Measurements from ENCODE around the gene MYBBP1A.

MYBBP1A gene

GRCh38 chr17:4509401-4509800, 45.8 kb downstream of the MYBBP1A start:
- TF ChIP-seq YY1 (IDR thresholded peaks at IDR 0.05; ENCODE audit: low read depth) = no peak
- TF ChIP-seq EGR1 (IDR thresholded peaks at IDR 0.05) = 0 out of 2 replicates have a peak, but pooled peaks have one; percentile 21

- TF ChIP-seq TEAD4 (IDR thresholded peaks at IDR 0.05) (no peak), RAD21 (IDR thresholded peaks at IDR 0.05; ENCODE audit: low read depth) (no peak), EP300 (IDR thresholded peaks at IDR 0.05; ENCODE audit: borderline replicate concordance) (no peak), TAF1 (IDR thresholded peaks at IDR 0.05; ENCODE audit: low read depth) (no peak), CEBPB (IDR thresholded peaks at IDR 0.05) (no peak), NFIC (IDR thresholded peaks at IDR 0.05) (no peak), MAX (IDR thresholded peaks at IDR 0.05) (no peak), ZBTB7A (IDR thresholded peaks at IDR 0.05; ENCODE audit: low read depth) (no peak), CREB1 (IDR thresholded peaks at IDR 0.05; ENCODE audit: low read depth) (no peak), TCF12 (IDR thresholded peaks at IDR 0.05; ENCODE audit: low read depth) (no peak), FOXM1 (IDR thresholded peaks at IDR 0.05; ENCODE audit: borderline replicate concordance, low read depth) (no peak), YY1 (IDR thresholded peaks at IDR 0.05; ENCODE audit: low read depth) (no peak), REST (IDR thresholded peaks at IDR 0.05; ENCODE audit: low read depth) (no peak), EGR1 (IDR thresholded peaks at IDR 0.05) (no peak), USF1 (IDR thresholded peaks at IDR 0.05) (no peak)
Observed at GRCh38 chr17:4508207-4508606, 47.0 kb downstream of the MYBBP1A start.

- TF ChIP-seq RAD21 (IDR thresholded peaks at IDR 0.05; ENCODE audit: low read depth) = no peak
- TF ChIP-seq TCF12 (IDR thresholded peaks at IDR 0.05; ENCODE audit: low read depth) = no peak
- no peak for TF ChIP-seq EGR1 (IDR thresholded peaks at IDR 0.05)
- TF ChIP-seq YY1 (IDR thresholded peaks at IDR 0.05; ENCODE audit: low read depth) = no peak
- no peak for TF ChIP-seq REST (IDR thresholded peaks at IDR 0.05; ENCODE audit: low read depth)
Observed at GRCh38 chr17:4507361-4508111, 47.6 kb downstream of the MYBBP1A start.

- TF ChIP-seq NFIC (IDR thresholded peaks at IDR 0.05) = no peak
- no peak for TF ChIP-seq MAX (IDR thresholded peaks at IDR 0.05)
- TF ChIP-seq YY1 (IDR thresholded peaks at IDR 0.05; ENCODE audit: low read depth) = no peak
- TF ChIP-seq EP300 (IDR thresholded peaks at IDR 0.05; ENCODE audit: borderline replicate concordance) = no peak
- no peak for TF ChIP-seq USF1 (IDR thresholded peaks at IDR 0.05)
- no peak for TF ChIP-seq TEAD4 (IDR thresholded peaks at IDR 0.05)
- no peak for TF ChIP-seq ZBTB7A (IDR thresholded peaks at IDR 0.05; ENCODE audit: low read depth)
- no peak for TF ChIP-seq FOXM1 (IDR thresholded peaks at IDR 0.05; ENCODE audit: borderline replicate concordance, low read depth)
- no peak for TF ChIP-seq CREB1 (IDR thresholded peaks at IDR 0.05; ENCODE audit: low read depth)
- no peak for TF ChIP-seq REST (IDR thresholded peaks at IDR 0.05; ENCODE audit: low read depth)
- TF ChIP-seq CEBPB (IDR thresholded peaks at IDR 0.05) = no peak
- no peak for TF ChIP-seq TCF12 (IDR thresholded peaks at IDR 0.05; ENCODE audit: low read depth)
- no peak for TF ChIP-seq TAF1 (IDR thresholded peaks at IDR 0.05; ENCODE audit: low read depth)
- TF ChIP-seq EGR1 (IDR thresholded peaks at IDR 0.05) = no peak
- no peak for TF ChIP-seq RAD21 (IDR thresholded peaks at IDR 0.05; ENCODE audit: low read depth)
Observed at GRCh38 chr17:4506892-4507291, 48.3 kb downstream of the MYBBP1A start.

Data from Ishikawa (cell line).